Mucosa of gallbladder (tissue), 1 donor: ENCODE results near the gene TOMM7. TPM values are rescaled to one million over a fixed set of nuclear protein-coding genes. Genes with fewer than 3 reads are reported as not detected.
A peak's percentile ranks its signal among the peaks of the same experiment; 100 is the strongest.
"Not testable (repeated sequence)": the region's sequence is repeated elsewhere in the genome, so short reads cannot be mapped to it uniquely, and the experiment has no call there.

ENCODE experiments used
- DNase-seq: peaks from one replicate; pipeline ENCODE4 v3.0.0-alpha.2; 2020; ENCODE audit warnings: low spot score
- total RNA-seq: library from RNA; stranded (reverse); gene quantifications from one replicate; pipeline ENCODE4 v1.2.1, GENCODE V29; 2021
- donor health status: DM: no; HTN: no; CAD: no.

The TOMM7 gene
- total RNA-seq, 1 donor from 2014 or later = 345 TPM

GRCh38 chr7:22784346-22784745, 38.3 kb downstream of the TOMM7 start:
- DNase-seq = no peak

- DNase-seq = no peak
These were observed 39.2 kb downstream of the TOMM7 start for GRCh38 chr7:22783421-22783820.

DNA sequence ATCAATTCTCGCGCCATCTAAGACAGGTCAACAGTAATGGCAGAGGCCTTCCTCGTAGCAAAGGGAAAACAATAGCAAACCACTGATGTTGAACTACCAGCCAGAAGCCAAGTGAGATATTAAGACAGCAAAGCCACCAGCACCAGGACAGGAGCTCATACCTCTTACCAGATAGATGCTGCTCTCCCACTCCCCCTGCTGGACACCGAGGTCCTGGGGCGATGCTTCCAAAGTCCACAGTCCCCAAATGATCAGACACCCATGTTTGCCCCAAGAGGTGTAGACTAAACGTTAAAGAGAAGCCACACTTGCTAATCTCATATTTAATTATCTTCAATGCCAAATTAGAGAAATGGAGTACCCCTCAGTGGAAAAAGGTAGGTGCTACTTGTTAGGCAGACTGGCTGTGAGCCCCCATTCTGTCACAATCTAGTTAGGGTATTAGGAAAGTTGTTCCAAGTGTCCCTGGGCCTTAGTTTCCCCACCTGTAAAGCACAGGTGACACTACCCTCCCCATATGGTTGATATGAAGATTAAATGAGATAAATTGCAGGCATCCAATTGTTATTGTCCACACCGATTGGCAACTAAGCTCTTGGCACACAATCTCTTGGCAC, 39.9 kb downstream of the TOMM7 start:
- peak; percentile 61 for DNase-seq

- DNase-seq = no peak
These were observed 41.4 kb downstream of the TOMM7 start for GRCh38 chr7:22781230-22781711.

DNA sequence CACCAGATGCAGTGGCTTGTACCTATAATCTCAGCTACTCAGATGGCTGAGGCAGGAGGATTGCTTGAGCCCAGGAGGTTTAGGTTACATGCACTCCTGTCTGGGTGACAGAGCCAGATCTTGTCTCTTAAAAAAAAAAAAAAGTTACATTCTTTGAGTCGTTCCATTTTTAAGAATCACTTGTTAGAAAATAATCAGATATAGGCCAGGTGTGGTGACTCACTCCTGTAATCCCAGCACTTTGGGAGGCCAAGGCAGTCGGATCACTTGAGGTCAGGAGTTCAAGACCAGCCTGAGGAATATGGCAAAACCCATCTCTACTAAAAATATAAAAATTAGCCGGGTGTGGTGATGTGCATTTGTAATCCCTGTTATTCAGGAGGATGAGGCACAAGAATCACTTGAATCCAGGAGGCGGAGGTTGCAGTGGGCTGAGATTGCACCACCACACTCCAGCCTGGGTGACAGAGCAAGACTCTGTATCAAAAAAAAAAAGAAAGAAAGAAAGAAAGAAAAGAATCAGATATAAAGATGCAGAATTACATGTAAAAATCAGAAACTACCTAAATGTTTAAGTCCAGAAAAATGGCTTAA, 42.8 kb downstream of the TOMM7 start:
- DNase-seq = not testable (repeated sequence)

DNA sequence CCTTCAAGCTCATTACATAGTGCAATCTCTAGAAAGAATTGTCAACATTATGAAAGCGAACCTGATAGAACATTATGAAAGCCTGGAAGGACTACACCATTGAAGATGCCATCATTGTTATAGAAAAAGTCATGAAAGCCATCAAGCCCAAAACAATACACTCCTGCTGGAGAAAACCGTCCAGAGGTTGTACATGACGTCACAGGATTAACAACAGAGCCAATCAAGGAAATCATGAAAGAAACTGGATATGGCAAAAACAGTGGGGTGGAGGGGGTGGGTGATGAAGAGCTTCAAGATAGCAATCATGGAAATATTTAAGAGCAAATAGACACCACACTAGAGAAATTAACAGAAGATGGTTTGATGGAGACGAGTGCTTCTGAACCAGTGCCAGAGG, 45.7 kb downstream of the TOMM7 start:
- no peak for DNase-seq

DNA sequence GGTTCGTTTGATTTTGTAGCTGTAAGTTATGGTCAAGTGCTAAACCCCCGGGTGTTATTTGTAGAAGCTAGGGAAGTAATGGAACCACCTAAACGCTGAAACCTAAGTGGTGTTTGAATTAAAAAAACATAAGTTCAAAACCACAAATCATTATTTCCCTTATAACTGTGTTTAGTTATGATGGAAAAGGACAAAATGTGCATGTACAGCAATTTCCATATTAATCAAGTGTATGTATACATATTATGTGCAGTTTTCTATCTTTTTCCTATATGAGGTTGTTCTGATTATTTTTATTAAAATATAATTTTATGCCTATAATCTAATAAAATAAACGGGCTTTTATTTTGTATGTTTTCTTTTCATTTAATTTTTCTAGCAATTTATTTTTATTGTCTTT, 49.8 kb downstream of the TOMM7 start:
- DNase-seq = no peak

GRCh38 chr7:22771872-22772228, 50.8 kb downstream of the TOMM7 start:
- DNase-seq = no peak

DNA sequence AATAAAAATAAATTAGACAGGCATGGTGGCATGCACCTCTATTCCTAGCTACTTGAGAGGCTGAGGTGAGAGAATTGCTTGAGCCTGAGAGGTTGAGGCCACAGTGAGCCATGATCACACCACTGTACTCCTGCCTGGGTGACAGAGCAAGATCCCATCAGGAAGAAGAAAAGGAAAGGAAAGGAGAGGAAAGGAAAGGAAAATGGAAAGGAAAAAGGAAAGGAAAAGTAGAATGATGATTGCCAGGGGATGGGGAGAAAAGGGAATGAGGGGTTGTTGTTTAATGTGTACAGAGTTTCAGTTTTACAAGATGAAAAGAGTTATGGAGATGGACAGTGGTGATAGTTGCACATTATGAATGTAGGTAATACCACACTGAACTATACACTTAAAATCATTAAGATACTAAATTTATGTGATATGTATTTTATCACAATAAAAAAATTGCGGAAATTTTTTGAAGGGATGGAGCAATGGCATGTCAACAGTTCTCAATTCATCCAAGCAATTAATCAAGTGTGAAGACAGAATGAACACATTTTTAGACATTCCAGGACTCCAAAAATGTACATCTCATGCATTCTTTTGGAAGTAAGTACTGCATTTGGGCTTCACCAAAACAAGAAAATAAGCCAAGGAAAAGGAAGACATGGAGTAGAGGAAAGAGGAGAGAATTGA, 51.3 kb downstream of the TOMM7 start:
- DNase-seq = no peak

DNA sequence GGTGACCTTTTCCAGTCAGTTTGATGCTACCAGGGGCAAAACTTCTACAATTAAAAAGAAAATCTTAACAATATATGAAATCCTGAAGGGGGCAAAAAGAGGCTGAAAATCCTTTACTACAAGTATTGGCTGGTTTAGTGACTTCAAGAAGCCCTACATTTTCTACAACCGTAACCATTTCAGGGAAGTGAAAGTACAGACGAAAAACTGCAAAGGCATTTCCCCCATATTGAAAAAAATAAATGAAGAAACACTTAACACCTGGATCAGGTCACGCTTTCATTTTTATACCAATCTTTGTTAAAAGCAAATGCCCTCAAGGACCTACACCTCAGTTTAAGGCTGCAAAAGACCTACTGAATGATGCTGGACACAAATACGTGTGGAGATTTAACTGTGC, 57.0 kb downstream of the TOMM7 start:
- DNase-seq = no peak

Other genes with a start within 250 kb of the TOMM7 start
- 0.52 TPM for gene IL6, start 95.6 kb downstream of the TOMM7 start, total RNA-seq
- 20.5 TPM for gene HYCC1, start 191.3 kb upstream of the TOMM7 start, total RNA-seq